ENCODE results near the gene PDZK1IP1. TPM values are rescaled to one million over a fixed set of nuclear protein-coding genes. Genes with fewer than 3 reads are reported as not detected.

The PDZK1IP1 gene
- total and polyA plus RNA-seq, 9 donors: 0.36 to 66.1 (median 0.61) TPM; not detected in 2

GRCh38 chr1:47233186-47233585, 43.4 kb upstream of the PDZK1IP1 start:
- H3K36me3 ChIP-seq: no peaks in the 10 kb centered on the region
- H3K27me3 ChIP-seq: peaks cover 5% of the 10 kb centered on the region
- 59 to 66% (median 60%) methylated on average over 6 of the region's 6 CpGs for WGBS, 3 donors
- no peaks in the 10 kb centered on the region for H3K9me3 ChIP-seq
- H3K4me3 ChIP-seq: no peak overlapping the region
- intact Hi-C loops (cut with DNase I): no loop called here
- no peak for DNase-seq
- H3K4me1 ChIP-seq (ENCODE audit: insufficient read depth): peaks cover 3% of the 10 kb centered on the region
- no peak overlapping the region for H3K27ac ChIP-seq
- TF ChIP-seq EP300 (IDR thresholded peaks at IDR 0.05) (no peak), CTCF (IDR thresholded peaks at IDR 0.05) (no peak), POLR2A (IDR thresholded peaks at IDR 0.05) (no peak)

- TF ChIP-seq EP300 (IDR thresholded peaks at IDR 0.05) (no peak), CTCF (IDR thresholded peaks at IDR 0.05) (no peak), POLR2A (IDR thresholded peaks at IDR 0.05) (peak; percentile 11)
- 5 to 7% (median 7%) methylated on average over 43 to 51 of the region's 51 CpGs for WGBS, 3 donors
- Histone ChIP-seq H3K4me3 (peak within 1 kb of the TSS; percentile 10), H3K9me3 (no peaks in the 10 kb centered on the region), H3K36me3 (no peaks in the 10 kb centered on the region), H3K27me3 (peaks cover 5% of the 10 kb centered on the region), H3K4me1 (ENCODE audit: insufficient read depth) (peaks cover 3% of the 10 kb centered on the region), H3K27ac (no peak within 1 kb of the TSS)
- no peak for DNase-seq
- intact Hi-C loops (cut with DNase I): no loop called here
Measured at GRCh38 chr1:47232187-47232874, 42.5 kb upstream of the PDZK1IP1 start, which contains the start of gene TAL1. TSS of gene TAL1 (minus strand) at chr1:47232225. CDS start at chr1:47225888, 6,337 bp downstream.

GRCh38 chr1:47231301-47232186, 41.7 kb upstream of the PDZK1IP1 start:
- H3K4me1 ChIP-seq (ENCODE audit: insufficient read depth): peaks cover 3% of the 10 kb centered on the region
- WGBS, 3 donors: 3 to 4% (median 4%) methylated on average over 55 to 62 of the region's 62 CpGs
- peak overlapping the region; percentile 10 for H3K4me3 ChIP-seq
- H3K27me3 ChIP-seq: peaks cover 5% of the 10 kb centered on the region
- no peak overlapping the region for H3K27ac ChIP-seq
- DNase-seq: no peak
- TF ChIP-seq CTCF (IDR thresholded peaks at IDR 0.05) (no peak), EP300 (IDR thresholded peaks at IDR 0.05) (no peak), POLR2A (IDR thresholded peaks at IDR 0.05) (no peak)
- H3K9me3 ChIP-seq: no peaks in the 10 kb centered on the region
- intact Hi-C loops (cut with DNase I): no loop called here
- H3K36me3 ChIP-seq: no peaks in the 10 kb centered on the region

GRCh38 chr1:47230692-47231300, 41.0 kb upstream of the PDZK1IP1 start:
- Histone ChIP-seq H3K36me3 (no peaks in the 10 kb centered on the region), H3K4me1 (ENCODE audit: insufficient read depth) (peaks cover 3% of the 10 kb centered on the region), H3K9me3 (no peaks in the 10 kb centered on the region), H3K27me3 (peaks cover 5% of the 10 kb centered on the region), H3K27ac (no peak overlapping the region), H3K4me3 (no peak overlapping the region)
- no peak for DNase-seq
- TF ChIP-seq EP300 (IDR thresholded peaks at IDR 0.05): no peak
- intact Hi-C loops (cut with DNase I): no loop called here
- 7 to 8% (median 7%) methylated on average over 43 to 44 of the region's 44 CpGs for WGBS, 3 donors
